HG02870 (cell line): ENCODE results near the gene KIF16B.
A peak's percentile ranks its signal among the peaks of the same experiment; 100 is the strongest.
"Not testable (repeated sequence)": the region's sequence is repeated elsewhere in the genome, so short reads cannot be mapped to it uniquely, and the experiment has no call there.

Experiments
- ATAC-seq: cut with Tn5 transposase; IDR thresholded peaks from one replicate; pipeline ENCODE4 v1.9.1; 2021; ENCODE audit warnings: mild to moderate bottlenecking, moderate library complexity; ENCODE audit not compliant: unreplicated experiment

KIF16B gene

GRCh38 chr20:16573001-16573965 is at the start of gene KIF16B:
Gene KIF16B, minus strand, starts transcription at chr20:16573448. Its CDS starts 173 bp downstream, at chr20:16573275.
- peak; percentile 68 for ATAC-seq

GRCh38 chr20:16622501-16622900 is 49.3 kb upstream of the KIF16B start:
- ATAC-seq = no peak

- no peak for ATAC-seq
Measured at GRCh38 chr20:16621435-16622141, 48.3 kb upstream of the KIF16B start.

GRCh38 chr20:16620961-16621360 is 47.7 kb upstream of the KIF16B start:
- ATAC-seq = no peak

- no peak for ATAC-seq
Measured at GRCh38 chr20:16619953-16620352, 46.7 kb upstream of the KIF16B start.

- ATAC-seq = no peak
Measured at GRCh38 chr20:16617056-16617455, 43.8 kb upstream of the KIF16B start.

- ATAC-seq = no peak
Measured at GRCh38 chr20:16616317-16616716, 43.1 kb upstream of the KIF16B start.

- ATAC-seq = no peak
Measured at GRCh38 chr20:16615199-16615598, 42.0 kb upstream of the KIF16B start.

- no peak for ATAC-seq
Measured at GRCh38 chr20:16613954-16614353, 40.7 kb upstream of the KIF16B start.

GRCh38 chr20:16612706-16613105 is 39.5 kb upstream of the KIF16B start:
- ATAC-seq = no peak

- no peak for ATAC-seq
Measured at GRCh38 chr20:16611817-16612216, 38.6 kb upstream of the KIF16B start.

GRCh38 chr20:16609066-16609465 is 35.8 kb upstream of the KIF16B start:
- ATAC-seq = no peak

GRCh38 chr20:16608277-16608650 is 35.0 kb upstream of the KIF16B start:
- no peak for ATAC-seq

GRCh38 chr20:16607364-16608276 is 34.4 kb upstream of the KIF16B start:
- ATAC-seq = no peak

- ATAC-seq = no peak
Measured at GRCh38 chr20:16606468-16607070, 33.3 kb upstream of the KIF16B start.

- no peak for ATAC-seq
Measured at GRCh38 chr20:16601047-16601446, 27.8 kb upstream of the KIF16B start.

GRCh38 chr20:16599257-16599656 is 26.0 kb upstream of the KIF16B start:
- ATAC-seq = no peak

- no peak for ATAC-seq
Measured at GRCh38 chr20:16596991-16597390, 23.7 kb upstream of the KIF16B start.

- not testable (repeated sequence) for ATAC-seq
Measured at GRCh38 chr20:16596404-16596803, 23.2 kb upstream of the KIF16B start.

GRCh38 chr20:16595376-16595775 is 22.1 kb upstream of the KIF16B start:
- ATAC-seq = no peak
